Fibroblast of pulmonary artery (primary cell): ENCODE data around the gene SUN5.

ENCODE experiments used
- DNase-seq: peaks from one replicate; pipeline ENCODE4 v3.0.0-alpha.2; 2010; ENCODE audit warnings: low read depth
- H3K4me3 ChIP-seq: replicated peaks from 2 replicates; pipeline ENCODE4 v1.5.1; 2011; ENCODE audit warnings: low read depth, mild to moderate bottlenecking, control low read depth, low read length, moderate library complexity
- CTCF ChIP-seq: IDR thresholded peaks from 2 replicates; pipeline ENCODE4 v1.5.1; 2011; ENCODE audit warnings: mild to moderate bottlenecking, control low read depth, low read length, inconsistent platforms; ENCODE audit errors: missing control alignments

SUN5 gene

DNA sequence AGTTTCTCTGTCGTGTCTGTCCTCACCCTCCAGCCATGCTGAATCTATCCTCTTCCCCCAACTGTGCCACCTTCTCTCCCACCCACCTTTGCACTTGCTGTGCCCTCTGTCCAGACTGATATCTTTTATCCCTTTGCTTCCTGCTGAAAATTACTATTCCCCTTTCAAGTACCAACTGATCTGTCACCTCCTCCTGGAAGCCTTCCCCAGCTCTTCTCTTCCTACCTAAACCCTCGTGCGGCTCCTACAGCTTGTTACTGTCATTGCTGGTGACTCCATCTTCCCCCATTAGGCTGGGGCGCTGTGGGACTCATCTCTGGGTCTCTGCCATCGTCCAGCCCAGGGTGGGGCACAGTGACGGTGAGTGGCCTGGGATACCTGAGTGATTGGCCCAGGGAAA is 28.3 kb upstream of the SUN5 start:
- no peak for TF ChIP-seq CTCF
- no peak for DNase-seq
- H3K4me3 ChIP-seq: no peak overlapping the region

GRCh38 chr20:33031531-33031930 is 27.3 kb upstream of the SUN5 start, which contains the start of gene BPIFB6:
TSS of gene BPIFB6 (plus strand) at chr20:33031648. CDS start at chr20:33031648, 0 bp downstream.
- DNase-seq: no peak
- H3K4me3 ChIP-seq: no peak within 1 kb of the TSS
- TF ChIP-seq CTCF: no peak

DNA sequence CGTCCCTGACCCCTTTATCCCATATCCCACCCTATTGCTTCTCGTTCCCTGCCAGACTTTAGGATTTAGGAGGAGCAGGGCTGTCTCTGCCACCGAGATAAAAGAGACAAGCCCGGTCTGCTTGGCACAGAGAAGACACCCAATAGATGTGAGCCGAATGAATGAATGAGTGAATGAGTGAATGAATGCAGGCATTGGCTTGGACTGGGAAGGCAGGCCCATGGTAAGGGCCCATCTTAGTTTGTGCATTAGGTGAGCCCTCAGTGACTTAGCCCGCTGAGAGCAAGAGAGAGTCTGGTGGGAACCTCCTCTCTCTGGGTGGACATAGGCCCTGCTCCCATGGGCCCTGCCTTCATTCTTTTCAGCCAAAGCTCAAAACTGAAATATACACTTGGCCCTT is 26.3 kb upstream of the SUN5 start:
- no peak for DNase-seq
- TF ChIP-seq CTCF: no peak
- no peak overlapping the region for H3K4me3 ChIP-seq

DNA sequence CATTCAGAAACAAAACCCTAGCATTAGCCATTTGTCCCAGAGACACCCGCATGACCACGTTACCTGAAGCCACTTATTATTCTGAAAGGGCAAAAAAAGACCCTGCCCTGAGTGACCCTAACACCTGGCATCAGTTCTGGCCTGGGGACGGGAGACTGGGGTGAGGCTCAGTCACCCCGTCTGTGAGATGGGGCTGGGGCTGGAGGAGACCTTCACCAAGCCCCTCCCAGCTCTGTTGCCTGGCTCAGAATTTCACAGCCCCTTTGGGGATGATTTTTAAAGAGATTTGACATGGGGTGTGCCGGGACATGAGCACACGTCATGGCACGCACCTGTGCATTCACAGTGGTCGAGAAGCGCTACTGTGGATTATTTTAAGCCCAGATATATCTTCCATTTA is 25.8 kb upstream of the SUN5 start:
- no peak for DNase-seq
- H3K4me3 ChIP-seq: no peak overlapping the region
- TF ChIP-seq CTCF: no peak

DNA sequence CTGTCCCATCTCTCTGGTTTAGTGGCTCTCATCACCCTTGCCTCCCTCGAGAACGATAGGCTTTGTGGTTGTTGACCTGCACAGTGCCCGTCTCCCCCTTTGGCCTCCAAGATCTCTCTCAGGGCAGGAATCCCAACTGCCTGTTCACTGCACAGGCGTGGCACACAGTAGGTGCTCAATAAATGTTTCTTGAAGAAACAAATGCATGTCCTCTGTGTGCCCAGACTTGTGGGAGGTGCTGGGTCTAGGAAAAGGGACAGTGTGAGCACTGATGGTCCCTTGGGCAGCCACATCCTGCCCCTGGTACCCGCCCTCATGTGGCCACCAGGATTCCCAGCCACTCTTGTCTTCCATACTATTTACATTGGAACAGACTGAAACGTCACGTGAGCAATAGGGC is 24.6 kb upstream of the SUN5 start:
- no peak overlapping the region for H3K4me3 ChIP-seq
- no peak for DNase-seq
- TF ChIP-seq CTCF: no peak

DNA sequence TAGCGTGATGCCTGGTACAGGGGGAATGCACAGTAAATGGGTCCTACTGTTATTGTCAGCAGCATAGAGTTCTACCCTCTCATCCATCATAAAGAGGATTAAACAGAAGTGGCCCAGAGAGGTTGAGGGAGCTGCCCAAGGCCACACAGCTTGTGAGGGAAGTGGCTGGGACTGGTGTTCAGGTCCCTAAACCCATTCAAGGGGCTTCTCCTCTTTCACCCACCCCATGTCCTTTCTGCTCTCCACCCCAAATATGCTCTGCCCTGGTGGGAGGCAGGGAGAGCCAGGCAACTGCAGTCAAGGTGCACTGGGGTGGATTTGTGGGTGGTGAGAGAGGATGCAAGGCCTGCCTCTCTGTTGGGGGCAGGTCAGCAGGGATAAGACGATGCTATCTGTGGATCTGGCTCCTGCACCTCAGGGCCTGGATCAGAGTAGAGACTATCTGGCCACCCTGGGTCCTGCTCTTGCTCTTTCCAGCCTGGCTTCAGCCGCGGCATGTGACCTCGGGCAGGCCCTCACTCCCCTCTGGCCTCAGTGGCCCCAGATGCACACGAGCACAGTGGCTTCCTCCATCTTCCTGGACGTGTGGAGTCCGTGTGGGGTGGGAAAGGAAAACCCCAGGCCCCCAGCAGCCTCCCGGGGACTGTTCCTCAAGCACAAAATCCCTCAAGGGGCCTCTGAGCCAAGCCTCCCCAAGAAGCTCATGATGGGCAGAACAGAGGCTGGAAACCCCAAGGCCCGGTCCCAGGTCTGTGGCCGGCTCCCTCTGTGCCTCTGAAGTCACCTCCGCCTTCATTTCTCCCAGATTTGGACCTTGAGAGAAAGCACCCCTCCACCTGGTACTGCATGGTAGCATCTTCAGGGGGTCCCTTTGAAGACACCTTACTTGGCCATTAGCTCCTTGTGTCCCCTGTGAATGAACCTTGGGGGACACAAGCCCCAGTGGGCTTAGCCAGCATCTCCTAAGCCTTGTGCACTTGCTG is 23.8 kb upstream of the SUN5 start:
- DNase-seq: no peak
- TF ChIP-seq CTCF: no peak
- H3K4me3 ChIP-seq: no peak overlapping the region
